NCI-H1092 (cell line): ENCODE data around the gene ZKSCAN8.

ENCODE experiments used
- DNase-seq: peaks from one replicate; lab custom pipeline; 2025; lab: John Stamatoyannopoulos, UW

Gene ZKSCAN8

DNA sequence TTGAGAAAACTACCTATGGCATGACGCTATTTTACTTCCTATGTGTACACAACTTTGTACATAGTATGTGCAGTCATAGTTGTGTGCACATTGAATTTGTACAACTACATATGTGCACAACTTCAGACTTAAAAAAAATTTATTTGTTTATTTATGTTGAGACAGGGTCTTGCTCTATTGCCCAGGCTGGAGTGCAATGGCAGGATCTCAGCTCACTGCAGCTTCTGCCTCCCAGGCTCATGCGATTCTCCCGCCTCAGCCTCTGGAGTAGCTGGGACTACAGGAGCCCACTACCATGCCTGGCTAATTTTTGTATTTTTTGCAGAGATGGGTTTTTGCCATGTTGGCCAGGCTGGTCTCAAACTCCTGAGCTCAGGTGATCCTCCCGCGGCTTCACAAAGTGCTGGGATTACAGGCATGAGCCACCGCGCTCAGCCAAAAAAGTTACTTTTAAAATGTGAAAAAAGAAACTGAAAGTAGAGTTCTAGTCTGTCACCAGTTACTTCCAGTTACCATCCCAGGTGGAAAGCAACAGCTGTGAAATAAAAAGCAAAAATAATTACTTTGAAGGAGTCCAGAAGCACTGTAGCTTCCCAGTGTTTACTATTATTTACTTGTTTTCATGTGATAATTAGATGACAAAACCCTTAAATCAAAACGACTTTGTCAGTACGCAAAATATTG lies 1.7 kb upstream of the ZKSCAN8 start:
- no peak for DNase-seq

- no peak for DNase-seq
Observed at GRCh38 chr6:28140616-28141015, 1.1 kb upstream of the ZKSCAN8 start.

DNA sequence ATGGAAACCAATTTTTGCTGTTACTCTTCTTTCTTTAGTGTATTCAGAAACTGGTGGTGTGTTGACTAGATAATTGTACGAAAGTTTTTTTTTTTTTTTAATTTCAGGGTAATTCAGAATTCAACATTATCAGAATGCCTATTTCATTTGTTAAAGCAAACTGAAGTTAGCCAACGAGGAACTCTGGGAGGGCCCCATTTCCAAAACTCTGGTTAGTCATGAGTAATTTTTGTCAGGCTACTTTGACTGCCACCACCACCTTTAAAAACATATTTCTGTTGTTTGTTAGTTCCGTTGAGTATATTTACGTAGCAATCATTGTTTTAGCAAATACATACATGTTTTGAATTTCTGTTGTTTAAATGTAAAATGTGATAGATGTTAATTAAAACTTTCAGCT lies 763 bp downstream of the ZKSCAN8 start:
- no peak for DNase-seq

DNA sequence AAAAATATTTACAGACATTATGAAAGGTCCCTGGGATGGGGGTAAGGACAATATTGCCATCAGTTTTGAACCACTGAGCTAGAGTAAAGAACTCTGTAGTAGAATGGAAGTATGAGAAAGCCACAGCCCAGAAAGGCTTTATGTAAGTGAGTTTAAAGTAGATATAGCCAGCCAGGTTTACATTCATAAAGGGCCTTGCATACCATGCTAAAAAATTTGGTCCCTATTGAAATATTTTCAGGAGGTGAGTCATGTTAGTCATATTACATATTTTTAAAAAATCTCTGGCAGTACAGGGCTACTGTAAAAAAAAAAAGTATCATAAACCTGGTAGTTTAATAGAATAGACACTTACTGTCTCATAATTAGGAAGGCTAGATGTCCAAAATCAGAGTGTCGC lies 3.5 kb downstream of the ZKSCAN8 start:
- no peak for DNase-seq

DNA sequence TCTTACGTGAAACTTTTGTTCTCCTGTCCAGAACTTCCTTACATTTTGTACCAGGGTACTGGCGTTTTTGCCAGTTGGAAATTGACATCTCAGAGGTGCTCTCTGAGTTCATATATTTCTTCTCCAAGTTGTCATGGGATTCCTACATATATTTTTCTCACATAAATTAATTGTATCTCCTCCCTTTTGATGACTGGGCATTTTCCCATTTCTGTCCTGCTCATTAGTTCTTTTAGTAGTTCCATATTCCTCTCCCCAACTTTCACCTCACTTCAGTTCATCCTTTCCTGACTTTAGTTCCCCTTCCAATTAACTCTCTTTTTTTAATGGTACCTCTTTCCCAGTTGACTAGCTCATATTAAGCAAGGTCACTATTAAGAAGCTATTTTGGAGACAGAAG lies 10.8 kb downstream of the ZKSCAN8 start:
- DNase-seq: no peak

DNA sequence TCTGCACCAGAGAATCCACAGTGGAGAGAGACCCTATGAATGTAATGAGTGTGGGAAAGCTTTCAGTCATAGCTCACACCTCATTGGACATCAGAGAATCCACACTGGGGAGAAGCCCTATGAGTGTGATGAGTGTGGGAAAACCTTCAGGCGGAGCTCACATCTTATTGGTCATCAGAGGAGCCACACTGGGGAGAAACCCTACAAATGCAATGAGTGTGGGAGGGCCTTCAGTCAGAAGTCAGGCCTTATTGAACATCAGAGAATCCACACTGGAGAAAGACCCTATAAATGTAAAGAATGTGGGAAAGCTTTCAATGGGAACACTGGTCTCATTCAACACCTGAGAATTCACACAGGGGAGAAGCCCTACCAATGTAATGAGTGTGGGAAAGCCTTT lies 11.9 kb downstream of the ZKSCAN8 start:
- DNase-seq: no peak

- no peak for DNase-seq
Observed at GRCh38 chr6:28154357-28154756, 12.7 kb downstream of the ZKSCAN8 start.

GRCh38 chr6:28158318-28158717 lies 16.6 kb downstream of the ZKSCAN8 start:
- no peak for DNase-seq

- no peak for DNase-seq
Observed at GRCh38 chr6:28159029-28159607, 17.4 kb downstream of the ZKSCAN8 start.

- no peak for DNase-seq
Observed at GRCh38 chr6:28160233-28160632, 18.6 kb downstream of the ZKSCAN8 start.

- DNase-seq: no peak
Observed at GRCh38 chr6:28161410-28162079, 19.9 kb downstream of the ZKSCAN8 start.

DNA sequence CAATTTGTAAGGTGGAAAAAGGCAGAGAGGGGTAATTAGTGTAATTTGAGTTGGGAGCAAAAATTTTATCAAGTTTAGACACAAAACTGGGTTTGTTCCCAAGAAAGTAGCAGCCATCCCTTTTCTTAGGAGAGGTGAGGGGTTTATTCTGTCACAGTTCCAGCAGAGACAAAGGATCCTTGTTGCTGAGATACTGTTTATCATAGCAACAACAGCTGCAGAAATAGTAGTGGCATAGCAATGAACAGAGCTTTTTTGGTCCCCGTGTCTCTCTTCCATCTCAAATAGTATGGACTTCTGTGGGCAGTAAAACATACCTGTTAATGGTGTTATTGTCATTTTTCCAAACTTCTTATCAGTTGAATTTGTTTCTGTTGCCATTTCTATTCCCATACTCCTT lies 23.9 kb downstream of the ZKSCAN8 start:
- no peak for DNase-seq

DNA sequence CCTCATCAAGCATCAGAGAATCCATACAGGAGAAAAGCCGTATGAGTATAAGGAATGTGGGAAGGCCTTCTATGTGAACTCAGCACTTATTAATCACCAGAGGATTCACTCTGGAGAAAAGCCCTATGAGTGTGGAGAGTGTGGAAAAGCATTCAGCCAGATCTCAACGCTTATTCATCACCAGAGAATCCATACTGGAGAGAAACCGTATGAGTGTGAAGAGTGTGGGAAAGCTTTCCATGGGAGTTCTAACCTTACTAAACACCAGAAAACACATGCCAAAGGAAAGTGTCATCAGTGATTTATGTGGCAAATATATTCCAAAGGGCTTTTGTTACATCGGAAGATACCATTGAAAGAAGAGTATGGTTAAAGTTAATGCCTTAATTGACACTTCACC lies 25.4 kb downstream of the ZKSCAN8 start:
- no peak for DNase-seq

DNA sequence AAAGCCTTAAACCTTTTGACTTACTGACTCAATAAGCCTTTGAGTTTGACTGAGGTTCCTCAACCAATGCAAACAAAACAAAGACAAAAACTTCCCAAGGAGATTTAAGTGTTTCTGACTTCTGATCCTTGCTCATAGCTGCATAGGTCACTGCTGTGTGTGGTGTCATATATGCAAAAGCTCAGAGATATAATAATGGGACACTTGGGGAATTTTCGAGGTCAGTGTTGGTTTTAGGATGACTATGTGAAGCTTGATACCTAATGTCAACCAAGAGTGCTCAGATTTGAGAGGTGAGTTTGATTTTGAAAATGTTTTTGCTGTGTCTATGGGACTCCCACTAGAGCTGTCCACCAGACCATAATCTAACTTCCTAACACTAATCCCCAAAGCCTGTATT lies 26.2 kb downstream of the ZKSCAN8 start:
- DNase-seq: no peak

GRCh38 chr6:28171271-28171670 lies 29.6 kb downstream of the ZKSCAN8 start:
- no peak for DNase-seq

GRCh38 chr6:28172006-28172405 lies 30.3 kb downstream of the ZKSCAN8 start:
- DNase-seq: no peak

GRCh38 chr6:28176373-28176772 lies 34.7 kb downstream of the ZKSCAN8 start:
- no peak for DNase-seq

DNA sequence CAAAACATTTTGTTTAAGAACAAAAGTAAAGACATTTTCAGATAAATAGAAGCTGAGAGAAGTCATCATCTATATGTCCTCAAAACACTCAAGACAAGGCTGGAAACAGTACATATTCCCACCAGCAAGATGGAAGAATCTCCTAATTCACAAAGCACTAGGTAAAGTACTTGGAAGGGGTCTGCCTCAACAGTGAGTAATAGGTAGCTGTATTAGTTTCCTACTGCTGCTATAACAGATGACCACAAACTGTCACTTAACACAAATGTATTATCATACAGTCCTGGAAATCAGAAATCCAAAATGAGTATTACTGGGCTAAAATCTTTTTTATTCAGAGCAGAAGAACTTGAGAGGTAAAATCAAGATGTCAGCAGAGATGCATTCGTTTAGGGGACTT lies 40.6 kb downstream of the ZKSCAN8 start:
- no peak for DNase-seq

DNA sequence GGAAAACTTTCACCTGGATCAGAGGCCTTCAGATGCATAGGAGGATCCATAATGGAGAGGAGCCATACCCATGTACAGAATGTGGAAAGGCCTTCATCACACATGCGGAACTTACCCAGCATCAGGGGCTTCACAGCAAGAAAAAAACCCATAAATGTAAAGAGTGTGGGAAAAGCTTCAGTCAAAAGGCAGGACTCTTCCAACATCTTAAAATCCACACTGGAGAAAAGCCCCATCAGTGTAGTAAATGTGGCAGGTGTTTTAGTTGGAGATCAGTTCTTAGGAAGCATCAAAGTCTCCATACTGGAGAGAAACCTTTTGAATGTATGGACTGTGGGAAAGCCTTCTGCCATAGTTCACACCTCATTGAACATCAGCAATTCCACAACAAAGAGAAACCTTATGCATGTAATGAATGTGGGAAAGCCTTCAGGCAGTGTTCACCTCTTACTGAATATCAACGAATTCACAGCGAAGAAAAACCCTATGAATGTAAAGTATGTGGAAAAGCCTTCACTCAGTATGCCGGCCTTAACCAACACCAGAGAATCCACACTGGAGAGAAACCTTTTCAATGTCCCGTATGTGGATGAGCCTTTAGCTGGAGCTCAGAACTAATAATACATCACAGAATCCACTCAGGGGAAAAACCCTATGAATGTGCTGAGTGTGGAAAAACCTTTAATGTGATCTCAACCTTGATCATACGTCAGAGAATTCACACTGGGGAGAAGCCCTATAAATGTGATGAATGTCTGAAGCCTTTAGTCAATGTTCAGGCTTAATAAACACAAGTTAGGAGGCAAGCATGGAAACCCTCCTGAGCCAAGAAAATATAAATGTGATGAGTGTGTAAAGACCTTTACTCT lies 46.7 kb downstream of the ZKSCAN8 start:
- DNase-seq: no peak

DNA sequence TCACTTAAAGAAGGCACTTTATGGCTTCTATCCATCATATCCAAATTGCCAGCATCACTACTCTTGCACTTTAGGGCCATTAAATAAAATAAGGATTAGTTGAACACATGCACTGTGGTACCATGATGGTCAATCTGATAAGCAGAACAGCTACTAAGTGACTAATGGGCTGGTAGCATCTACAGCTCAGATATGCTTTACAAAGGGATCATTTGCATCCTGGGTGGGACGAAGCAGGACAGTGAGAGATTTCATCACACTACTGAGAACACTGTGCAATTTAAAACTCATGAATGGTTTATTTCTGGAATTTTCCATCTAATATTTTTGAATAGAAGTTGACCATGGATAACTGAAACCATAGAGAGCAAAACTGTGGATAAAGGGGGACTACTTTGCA lies 58.3 kb downstream of the ZKSCAN8 start:
- no peak for DNase-seq

DNA sequence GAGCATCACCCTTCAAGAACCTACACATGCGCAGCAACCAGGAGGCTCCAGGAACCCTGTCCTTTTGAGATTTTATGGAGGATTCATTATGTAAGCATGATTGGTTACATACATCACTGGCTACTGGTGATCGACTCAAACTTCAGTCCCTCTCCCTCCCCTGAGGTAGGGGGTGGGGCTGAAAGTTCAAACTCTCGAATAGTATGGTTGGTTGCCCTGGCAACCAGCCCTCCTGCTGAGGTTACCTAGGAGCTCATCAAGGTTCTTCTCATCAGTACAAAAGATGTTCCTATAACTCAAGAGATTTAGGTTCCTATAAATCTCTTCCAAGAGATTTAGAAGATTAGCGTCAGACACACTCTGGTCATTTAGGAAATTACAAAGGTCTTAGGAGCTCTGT lies 61.5 kb downstream of the ZKSCAN8 start:
- DNase-seq: no peak

DNA sequence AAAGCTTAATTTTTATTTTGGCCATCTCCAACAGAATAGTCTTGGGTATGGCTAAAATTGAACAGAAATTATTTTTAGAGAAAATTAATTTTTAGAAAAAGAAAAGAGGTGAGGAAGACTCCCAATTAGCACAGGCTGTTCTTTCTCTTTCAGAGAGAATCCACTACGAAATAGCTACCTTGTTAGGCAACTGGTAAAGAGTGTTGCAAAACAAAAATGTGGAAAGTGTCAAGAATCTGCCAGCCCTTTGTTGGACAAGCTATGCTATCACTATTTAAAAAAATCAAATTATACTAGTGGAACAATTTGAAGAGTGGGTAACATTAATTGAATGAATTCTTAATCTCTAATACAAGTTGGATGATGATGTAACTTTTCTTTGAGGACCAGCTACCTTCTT lies 64.2 kb downstream of the ZKSCAN8 start:
- DNase-seq: no peak

- DNase-seq: no peak
Observed at GRCh38 chr6:28206527-28206926, 64.8 kb downstream of the ZKSCAN8 start.
